Measurements from ENCODE around the gene PLEKHA5.

GRCh38 chr12:19261773-19262172, 132.2 kb downstream of the PLEKHA5 start:
- TF ChIP-seq, protein P1, sequence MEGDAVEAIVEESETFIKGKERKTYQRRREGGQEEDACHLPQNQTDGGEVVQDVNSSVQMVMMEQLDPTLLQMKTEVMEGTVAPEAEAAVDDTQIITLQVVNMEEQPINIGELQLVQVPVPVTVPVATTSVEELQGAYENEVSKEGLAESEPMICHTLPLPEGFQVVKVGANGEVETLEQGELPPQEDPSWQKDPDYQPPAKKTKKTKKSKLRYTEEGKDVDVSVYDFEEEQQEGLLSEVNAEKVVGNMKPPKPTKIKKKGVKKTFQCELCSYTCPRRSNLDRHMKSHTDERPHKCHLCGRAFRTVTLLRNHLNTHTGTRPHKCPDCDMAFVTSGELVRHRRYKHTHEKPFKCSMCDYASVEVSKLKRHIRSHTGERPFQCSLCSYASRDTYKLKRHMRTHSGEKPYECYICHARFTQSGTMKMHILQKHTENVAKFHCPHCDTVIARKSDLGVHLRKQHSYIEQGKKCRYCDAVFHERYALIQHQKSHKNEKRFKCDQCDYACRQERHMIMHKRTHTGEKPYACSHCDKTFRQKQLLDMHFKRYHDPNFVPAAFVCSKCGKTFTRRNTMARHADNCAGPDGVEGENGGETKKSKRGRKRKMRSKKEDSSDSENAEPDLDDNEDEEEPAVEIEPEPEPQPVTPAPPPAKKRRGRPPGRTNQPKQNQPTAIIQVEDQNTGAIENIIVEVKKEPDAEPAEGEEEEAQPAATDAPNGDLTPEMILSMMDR (IDR thresholded peaks at IDR 0.05), result no peak
- no peak for TF ChIP-seq POLR2A (IDR thresholded peaks at IDR 0.05)

Measured in lower leg skin (tissue), 3 donors.